K562 (cell line): ENCODE data around the gene ACKR3.

Experiments used
- EP300 ChIP-seq: IDR thresholded peaks from 2 replicates; pipeline ENCODE4 v1.6.1; 2012; ENCODE audit warnings: low read length, improper control_type of control experiment
- EZH2 ChIP-seq: IDR thresholded peaks from 2 replicates; pipeline ENCODE4 v1.6.1; 2012; ENCODE audit warnings: low read depth, mild to moderate bottlenecking, inconsistent platforms, low read length, borderline replicate concordance
- RBM17 ChIP-seq: fragments of 200-400 bp; formaldehyde crosslinking; IDR thresholded peaks from 2 replicates; pipeline ENCODE4 v1.6.1; 2017; ENCODE audit warnings: low read depth, mild to moderate bottlenecking, low read length, borderline replicate concordance
- TBP ChIP-seq: optimal IDR thresholded peaks from 2 replicates; pipeline ENCODE3; 2011; ENCODE audit warnings: low read depth, low read length, improper control_type of control experiment
- TCF3 ChIP-seq: sonication (generic); formaldehyde crosslinking; IDR thresholded peaks from 2 replicates; pipeline ENCODE4 v1.4.0; 2020; ENCODE audit warnings: mild to moderate bottlenecking, missing genetic modification reagents
- ZNF224 ChIP-seq: sonication (generic); formaldehyde crosslinking; IDR thresholded peaks from 2 replicates; pipeline ENCODE4 v1.8.0; 2022; ENCODE audit warnings: mild to moderate bottlenecking, missing genetic modification reagents
- ZNF274 ChIP-seq: IDR thresholded peaks from 2 replicates; pipeline ENCODE4 v1.6.1; 2011; ENCODE audit warnings: low read depth, mild to moderate bottlenecking, low read length, moderate library complexity, borderline replicate concordance
- ZNF695 ChIP-seq: fragments of 450-650 bp; formaldehyde crosslinking; IDR thresholded peaks from 2 replicates; pipeline ENCODE4 v1.4.0; 2020; ENCODE audit warnings: mild to moderate bottlenecking, moderate library complexity
- TF ChIP-seq, protein P1 (sequence below): fragments of 150-350 bp; conservative IDR thresholded peaks from 2 replicates; pipeline ENCODE4 v1.6.1; 2014; ENCODE audit warnings: low read length

DNA sequence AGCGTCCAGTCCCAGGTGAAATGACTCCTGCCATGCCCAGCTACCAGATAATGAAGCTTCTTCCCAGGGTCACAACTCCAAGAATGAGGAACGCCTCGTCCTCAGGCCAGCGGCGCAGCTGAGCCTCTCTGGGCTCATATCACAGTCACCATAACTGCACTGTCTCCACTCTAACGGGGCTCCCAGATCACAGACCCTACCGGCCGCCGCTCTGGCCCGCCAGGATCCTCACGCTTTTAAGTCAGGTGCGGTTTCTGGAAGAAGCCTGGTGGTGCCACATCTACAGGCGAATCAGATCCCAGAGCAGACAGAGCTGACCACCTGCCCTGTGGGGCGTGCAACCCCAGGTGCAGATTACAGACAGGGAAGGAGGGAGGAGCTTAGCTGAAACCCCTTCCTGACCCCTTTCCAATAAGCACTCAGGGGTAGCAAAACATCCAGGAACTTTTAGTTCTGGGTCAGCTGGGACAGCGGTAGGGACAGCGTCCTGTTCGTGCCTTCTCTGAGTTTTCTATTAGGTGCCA is 3.7 kb upstream of the ACKR3 start:
- no peak for TF ChIP-seq ZNF695 (CRISPR knock-in tag)
- TF ChIP-seq RBM17, result no peak
- TF ChIP-seq TCF3 (CRISPR knock-in tag), result no peak
- TF ChIP-seq TBP, result no peak
- TF ChIP-seq EZH2, result no peak
- TF ChIP-seq, protein P1, sequence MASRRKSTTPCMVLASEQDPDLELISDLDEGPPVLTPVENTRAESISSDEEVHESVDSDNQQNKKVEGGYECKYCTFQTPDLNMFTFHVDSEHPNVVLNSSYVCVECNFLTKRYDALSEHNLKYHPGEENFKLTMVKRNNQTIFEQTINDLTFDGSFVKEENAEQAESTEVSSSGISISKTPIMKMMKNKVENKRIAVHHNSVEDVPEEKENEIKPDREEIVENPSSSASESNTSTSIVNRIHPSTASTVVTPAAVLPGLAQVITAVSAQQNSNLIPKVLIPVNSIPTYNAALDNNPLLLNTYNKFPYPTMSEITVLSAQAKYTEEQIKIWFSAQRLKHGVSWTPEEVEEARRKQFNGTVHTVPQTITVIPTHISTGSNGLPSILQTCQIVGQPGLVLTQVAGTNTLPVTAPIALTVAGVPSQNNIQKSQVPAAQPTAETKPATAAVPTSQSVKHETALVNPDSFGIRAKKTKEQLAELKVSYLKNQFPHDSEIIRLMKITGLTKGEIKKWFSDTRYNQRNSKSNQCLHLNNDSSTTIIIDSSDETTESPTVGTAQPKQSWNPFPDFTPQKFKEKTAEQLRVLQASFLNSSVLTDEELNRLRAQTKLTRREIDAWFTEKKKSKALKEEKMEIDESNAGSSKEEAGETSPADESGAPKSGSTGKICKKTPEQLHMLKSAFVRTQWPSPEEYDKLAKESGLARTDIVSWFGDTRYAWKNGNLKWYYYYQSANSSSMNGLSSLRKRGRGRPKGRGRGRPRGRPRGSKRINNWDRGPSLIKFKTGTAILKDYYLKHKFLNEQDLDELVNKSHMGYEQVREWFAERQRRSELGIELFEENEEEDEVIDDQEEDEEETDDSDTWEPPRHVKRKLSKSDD, result no peak
- TF ChIP-seq ZNF274, result no peak
- TF ChIP-seq EP300, result no peak
- TF ChIP-seq ZNF224, result no peak
